Glutamatergic neuron (in vitro differentiated cells): ENCODE measurements around the gene TSHZ2. TPM values are rescaled to one million over a fixed set of nuclear protein-coding genes. Genes with fewer than 3 reads are reported as not detected.

ENCODE experiments used
- DNase-seq: peaks from one replicate; pipeline ENCODE4 v3.0.0; 2022
- H3K27ac Mint-ChIP-seq: one replicate; pipeline ENCODE4 v1.8.0; 2020; ENCODE audit warnings: mild to moderate bottlenecking, mixed read lengths, inconsistent platforms; ENCODE audit not compliant: unreplicated experiment
- H3K27me3 Mint-ChIP-seq: one replicate; pipeline ENCODE4 v1.8.0; 2020; ENCODE audit warnings: mild to moderate bottlenecking, moderate library complexity, mixed read lengths, inconsistent platforms; ENCODE audit not compliant: unreplicated experiment
- H3K36me3 Mint-ChIP-seq: one replicate; pipeline ENCODE4 v1.8.0; 2020; ENCODE audit warnings: mild to moderate bottlenecking, mixed read lengths, inconsistent platforms; ENCODE audit not compliant: unreplicated experiment
- H3K4me1 Mint-ChIP-seq: one replicate; pipeline ENCODE4 v1.8.0; 2020; ENCODE audit warnings: mild to moderate bottlenecking, low read depth, mixed read lengths, inconsistent platforms; ENCODE audit not compliant: unreplicated experiment
- H3K4me3 Mint-ChIP-seq: one replicate; pipeline ENCODE4 v1.8.0; 2020; ENCODE audit warnings: mild to moderate bottlenecking, mixed read lengths, inconsistent platforms; ENCODE audit not compliant: unreplicated experiment
- H3K9me3 Mint-ChIP-seq: one replicate; pipeline ENCODE4 v1.8.0; 2020; ENCODE audit warnings: mild to moderate bottlenecking, moderate library complexity, mixed read lengths, inconsistent platforms; ENCODE audit not compliant: unreplicated experiment
- CTCF ChIP-seq: fragments of 200-600 bp; sonication (generic); IDR thresholded peaks from one replicate; pipeline ENCODE4 v1.5.0; 2021; ENCODE audit not compliant: partially characterized antibody, unreplicated experiment
- total RNA-seq: library from RNA; stranded (reverse); fragmentation: NEBNext Ultra II Directional; extraction: Animal tissue kit (Norgen Biotek cat#: 25700); gene quantifications from one replicate; pipeline ENCODE4 v1.2.1, GENCODE V29; 2021; ENCODE audit not compliant: unreplicated experiment

Gene TSHZ2
- total RNA-seq, 1 donor from 2014 or later = 10.0 TPM

GRCh38 chr20:53283597-53283996, 311.4 kb downstream of the TSHZ2 start:
- DNase-seq = no peak
- no peaks in the 10 kb centered on the region for H3K36me3 Mint-ChIP-seq
- no peak for TF ChIP-seq CTCF
- H3K4me1 Mint-ChIP-seq = peaks cover 7% of the 10 kb centered on the region
- no peaks in the 10 kb centered on the region for H3K27me3 Mint-ChIP-seq
- H3K9me3 Mint-ChIP-seq = no peaks in the 10 kb centered on the region
- H3K4me3 Mint-ChIP-seq = no peak overlapping the region
- no peak overlapping the region for H3K27ac Mint-ChIP-seq

- Mint-ChIP-seq H3K27me3 (no peaks in the 10 kb centered on the region), H3K4me1 (peaks cover 7% of the 10 kb centered on the region)
- no peak for DNase-seq
These were observed 312.1 kb downstream of the TSHZ2 start for GRCh38 chr20:53284256-53284655.

GRCh38 chr20:53284696-53285095, 312.5 kb downstream of the TSHZ2 start:
- no peak for TF ChIP-seq CTCF
- Mint-ChIP-seq H3K4me1 (peaks cover 7% of the 10 kb centered on the region), H3K27me3 (no peaks in the 10 kb centered on the region), H3K27ac (no peak overlapping the region), H3K36me3 (no peaks in the 10 kb centered on the region), H3K9me3 (no peaks in the 10 kb centered on the region), H3K4me3 (no peak overlapping the region)
- DNase-seq = no peak

More at GRCh38 chr20:53284256-53284655, 312.1 kb downstream of the TSHZ2 start:
- Mint-ChIP-seq H3K4me3 (no peak overlapping the region), H3K9me3 (no peaks in the 10 kb centered on the region), H3K27ac (no peak overlapping the region), H3K36me3 (no peaks in the 10 kb centered on the region)
- TF ChIP-seq CTCF = no peak

GRCh38 chr20:53287357-53288042, 315.3 kb downstream of the TSHZ2 start:
- Mint-ChIP-seq H3K9me3 (no peaks in the 10 kb centered on the region), H3K36me3 (no peaks in the 10 kb centered on the region), H3K4me1 (peaks cover 7% of the 10 kb centered on the region), H3K4me3 (no peak overlapping the region), H3K27me3 (no peaks in the 10 kb centered on the region), H3K27ac (no peak overlapping the region)
- TF ChIP-seq CTCF = no peak
- no peak for DNase-seq

- peak; percentile 27 for DNase-seq
- no peaks in the 10 kb centered on the region for H3K36me3 Mint-ChIP-seq
- peaks cover 3% of the 10 kb centered on the region for H3K4me1 Mint-ChIP-seq
- H3K27ac Mint-ChIP-seq = no peak overlapping the region
- peak; percentile 18 for TF ChIP-seq CTCF
- peaks cover 5% of the 10 kb centered on the region for H3K9me3 Mint-ChIP-seq
- H3K27me3 Mint-ChIP-seq = no peaks in the 10 kb centered on the region
- no peak overlapping the region for H3K4me3 Mint-ChIP-seq
These were observed 319.4 kb downstream of the TSHZ2 start for GRCh38 chr20:53291548-53291947.
